Esophagus muscularis mucosa (tissue), 3 donors: Measurements from ENCODE around the gene GCC1.

Experiments used
- POLR2A ChIP-seq: fragments of 450-650 bp; IDR thresholded peaks from one replicate; pipeline ENCODE4 v1.6.1; 2017; ENCODE audit warnings: antibody characterized with exemption, moderate library complexity, mild to moderate bottlenecking, low read depth
- TF ChIP-seq, protein P1 (sequence below), 3 experiments: fragments of 200-600 bp in 2 of 3; fragments of 450-650 bp in 1 of 3; sonication (generic) in 2 of 3; IDR thresholded peaks; one replicate each; pipeline ENCODE4 v1.5.1; 2017 to 2019; ENCODE audit warnings: antibody characterized with exemption in 3 of 3, mild to moderate bottlenecking in 2 of 3, moderate library complexity in 1 of 3

DNA sequence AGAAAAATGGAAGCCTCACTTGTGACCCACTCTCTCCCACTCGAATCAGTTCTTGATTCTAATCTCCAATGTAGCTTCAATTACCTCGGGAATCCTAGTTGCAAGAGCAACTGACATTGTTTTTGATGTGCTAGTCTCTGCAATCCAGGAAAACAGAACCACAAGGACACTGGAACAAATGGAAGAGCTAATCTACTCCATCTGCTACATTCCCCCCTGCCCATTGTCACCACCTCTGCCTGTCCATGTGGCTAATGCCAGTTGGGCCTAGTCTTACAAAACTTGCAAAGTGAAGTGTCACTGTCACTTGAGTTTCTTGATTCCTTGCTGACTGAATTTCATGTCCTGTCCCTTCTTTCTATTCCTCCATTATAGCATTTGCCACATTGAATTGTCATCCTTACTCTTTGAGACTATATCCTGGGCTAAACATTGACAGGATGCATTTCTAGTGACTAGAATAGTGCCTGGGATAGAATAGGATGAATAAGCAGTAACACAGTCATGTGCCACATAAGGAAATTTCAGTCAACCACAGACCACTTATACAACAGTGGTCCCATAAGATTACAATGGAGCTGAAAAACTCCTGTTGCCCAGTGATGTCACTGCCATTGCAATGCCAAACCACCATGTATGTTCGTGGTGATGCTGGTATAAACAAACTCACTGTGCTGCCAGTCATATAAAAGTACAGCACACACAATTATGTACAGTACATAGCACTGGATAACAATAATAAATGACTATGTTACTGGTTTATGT lies 13.5 kb downstream of the GCC1 start:
- TF ChIP-seq, protein P1, sequence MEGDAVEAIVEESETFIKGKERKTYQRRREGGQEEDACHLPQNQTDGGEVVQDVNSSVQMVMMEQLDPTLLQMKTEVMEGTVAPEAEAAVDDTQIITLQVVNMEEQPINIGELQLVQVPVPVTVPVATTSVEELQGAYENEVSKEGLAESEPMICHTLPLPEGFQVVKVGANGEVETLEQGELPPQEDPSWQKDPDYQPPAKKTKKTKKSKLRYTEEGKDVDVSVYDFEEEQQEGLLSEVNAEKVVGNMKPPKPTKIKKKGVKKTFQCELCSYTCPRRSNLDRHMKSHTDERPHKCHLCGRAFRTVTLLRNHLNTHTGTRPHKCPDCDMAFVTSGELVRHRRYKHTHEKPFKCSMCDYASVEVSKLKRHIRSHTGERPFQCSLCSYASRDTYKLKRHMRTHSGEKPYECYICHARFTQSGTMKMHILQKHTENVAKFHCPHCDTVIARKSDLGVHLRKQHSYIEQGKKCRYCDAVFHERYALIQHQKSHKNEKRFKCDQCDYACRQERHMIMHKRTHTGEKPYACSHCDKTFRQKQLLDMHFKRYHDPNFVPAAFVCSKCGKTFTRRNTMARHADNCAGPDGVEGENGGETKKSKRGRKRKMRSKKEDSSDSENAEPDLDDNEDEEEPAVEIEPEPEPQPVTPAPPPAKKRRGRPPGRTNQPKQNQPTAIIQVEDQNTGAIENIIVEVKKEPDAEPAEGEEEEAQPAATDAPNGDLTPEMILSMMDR (IDR thresholded peaks at IDR 0.05): no peak
- no peak for TF ChIP-seq POLR2A
